ENCODE data around the gene WDR46. TPM values are rescaled to one million over a fixed set of nuclear protein-coding genes. Genes with fewer than 3 reads are reported as not detected.

WDR46 gene
- total and polyA plus RNA-seq, 2 of the 8 experiments (the other 6 are each of a cell fraction or from before 2014, with no cell fraction given): 69.7 to 91.0 TPM

GRCh38 chr6:33250731-33251130 is 38.3 kb downstream of the WDR46 start:
- H4K20me1 ChIP-seq (replicated peaks in 1 of 2; ENCODE audit: control insufficient read depth in 1 of 2, insufficient read depth in 2 of 2, low read length in 2 of 2): no peaks in the 10 kb centered on the region
- ChIA-PET POLR2A (ENCODE audit: partially characterized antibody) (interaction anchor here (1.0 to 3.0 kb wide), 7 partner anchors 10 to 62 kb away, joined by 3 to 26 read pairs (median 8); partner anchors contain the start of genes B3GALT4, RPS18 and VPS52), CTCF (ENCODE audit: partially characterized antibody) (interaction anchor here (0.7 to 7.9 kb wide), 11 partner anchors 9 to 265 kb away, joined by 3 to 107 read pairs (median 14); partner anchors contain the start of genes B3GALT4, HSD17B8 and RING1)
- no peak overlapping the region for H2BK20ac ChIP-seq (ENCODE audit: low read length)
- H2BK120ac ChIP-seq (replicated peaks; ENCODE audit: low read depth, low read length): no peak overlapping the region
- no peak overlapping the region for H4K5ac ChIP-seq (ENCODE audit: insufficient read length, low read depth, low read length)
- FAIRE-seq: no peak
- no peak overlapping the region for H2BK15ac ChIP-seq (ENCODE audit: low read length)
- H3K4me2 ChIP-seq (ENCODE audit: insufficient read depth in 1 of 2, low read depth in 2 of 2, low read length in 2 of 2): no peak overlapping the region
- peaks cover 9% of the 10 kb centered on the region; the same call in 1 of the 2 replicates for H3K23me2 ChIP-seq (ENCODE audit: low read depth, low read length)
- H3K18ac ChIP-seq (ENCODE audit: extremely low read depth, low read length): no peak overlapping the region
- no peak for DNase-seq (ENCODE audit: low read depth in 1 of 2, low spot score in 2 of 2)
- H3K9me3 ChIP-seq (ENCODE audit: insufficient read depth in 2 of 2, low read depth in 1 of 2, low read length in 1 of 2): no peaks in the 10 kb centered on the region
- no peaks in the 10 kb centered on the region for H3K79me1 ChIP-seq (ENCODE audit: low read depth, low read length)
- H3K36me3 ChIP-seq (ENCODE audit: control insufficient read depth in 2 of 4, insufficient read depth in 4 of 4, low read length in 3 of 4): peaks cover 0 to 2% (median 0%) of the 10 kb centered on the region in 4 experiments; a peak in 1 of 8 replicates
- H4K8ac ChIP-seq (ENCODE audit: extremely low read depth, insufficient read depth, low read length): no peak overlapping the region
- H3K14ac ChIP-seq (ENCODE audit: insufficient read length): no peak overlapping the region
- no peak overlapping the region for H2AK5ac ChIP-seq (ENCODE audit: low read depth, low read length)
- H3K9ac ChIP-seq (replicated peaks in 1 of 4; ENCODE audit: extremely low read depth in 1 of 4, low read depth in 3 of 4, low read length in 3 of 4): no peak overlapping the region
- no peak overlapping the region for H2BK12ac ChIP-seq (ENCODE audit: low read depth, low read length)
- no peak overlapping the region for H3K4me3 ChIP-seq (ENCODE audit: extremely low read depth in 1 of 4, insufficient read depth in 2 of 4, low read depth in 3 of 4, low read length in 4 of 4)
- H2BK5ac ChIP-seq (ENCODE audit: low read depth, low read length): no peak overlapping the region
- no peak overlapping the region for H3K4ac ChIP-seq (replicated peaks; ENCODE audit: insufficient read length, low read depth, low read length)
- H3K23ac ChIP-seq (ENCODE audit: insufficient read length): no peak overlapping the region
- no peak overlapping the region for H3K56ac ChIP-seq (replicated peaks; ENCODE audit: insufficient read length, low read depth, low read length)
- H3K4me1 ChIP-seq (replicated peaks in 1 of 4; ENCODE audit: control insufficient read depth in 3 of 4, insufficient read depth in 4 of 4, low read length in 3 of 4): peaks cover 0 to 10% (median 7%) of the 10 kb centered on the region in 4 experiments; a peak in 4 of 7 replicates
- no peak overlapping the region for H4K91ac ChIP-seq (replicated peaks; ENCODE audit: insufficient read length, low read length)
- no peak overlapping the region for H3K27ac ChIP-seq (ENCODE audit: low read depth, low read length)
- peaks cover 0 to 21% (median 11%) of the 10 kb centered on the region in 4 experiments; a peak in 6 of 7 replicates for H3K27me3 ChIP-seq (replicated peaks in 1 of 4; ENCODE audit: control insufficient read depth in 3 of 4, extremely low read depth in 1 of 4, insufficient read depth in 3 of 4, low read length in 3 of 4)
- no peak overlapping the region for H2AFZ ChIP-seq (ENCODE audit: low read length)
- no peaks in the 10 kb centered on the region for H3K79me2 ChIP-seq (ENCODE audit: control insufficient read depth in 1 of 2, insufficient read depth in 2 of 2, low read length in 2 of 2)
- 95% methylated on average over 13 of the region's 13 CpGs; no CpG with 5 or more reads in 1 of the 2 experiments for WGBS, 2 experiments (ENCODE audit: extremely low coverage in 1 of 2, insufficient coverage in 1 of 2, insufficient read length in 1 of 2, insufficient replicate concordance in 2 of 2, low coverage in 1 of 2, low lambda C conversion rate in 2 of 2, missing lambda C conversion rate in 1 of 2)
- TF ChIP-seq PHF8 (conservative IDR thresholded peaks at IDR 0.05; ENCODE audit: low read depth, low read length) (no peak), BRCA1 (IDR thresholded peaks at IDR 0.05; ENCODE audit: low read depth, low read length) (no peak), RXRA (IDR thresholded peaks at IDR 0.05; ENCODE audit: insufficient read depth, low read depth, low read length) (no peak), SIX5 (IDR thresholded peaks at IDR 0.05; ENCODE audit: low read depth, low read length) (no peak), TCF12 (IDR thresholded peaks at IDR 0.05; ENCODE audit: low read depth, low read length) (no peak), BCL11A (IDR thresholded peaks at IDR 0.05; ENCODE audit: low read depth in 2 of 2, low read length in 2 of 2) (no peak), RAD21 (IDR thresholded peaks at IDR 0.05 in 1 of 2, conservative IDR thresholded peaks at IDR 0.05 in 1 of 2; ENCODE audit: low read depth in 2 of 2, low read length in 2 of 2) (no peak), SAP30 (IDR thresholded peaks at IDR 0.05; ENCODE audit: insufficient read depth, insufficient replicate concordance, low read length) (no peak), KDM5A (IDR thresholded peaks at IDR 0.05; ENCODE audit: low read length) (no peak), CBX8 (IDR thresholded peaks at IDR 0.05; ENCODE audit: borderline replicate concordance, low read depth, low read length) (no peak), RBBP5 (IDR thresholded peaks at IDR 0.05; ENCODE audit: borderline replicate concordance, low read depth, low read length) (no peak), MAFK (IDR thresholded peaks at IDR 0.05; ENCODE audit: low read depth, low read length) (no peak), TAF7 (optimal IDR thresholded peaks at IDR 0.05; ENCODE audit: borderline replicate concordance, low read depth, low read length) (no peak), NRF1 (IDR thresholded peaks at IDR 0.05; ENCODE audit: low read depth, low read length) (no peak)
